ENCODE measurements around the gene CCNO. TPM values are rescaled to one million over a fixed set of nuclear protein-coding genes. Genes with fewer than 3 reads are reported as not detected.

The CCNO gene
- total and polyA plus RNA-seq, 10 of the 15 experiments (the other 5 are each of a cell fraction or from before 2014, with no cell fraction given) = 0.05 TPM; not detected in 9

- H3K27ac ChIP-seq (ENCODE audit: control insufficient read depth, insufficient read depth) = no peak overlapping the region
- no peak overlapping the region for H2AFZ ChIP-seq (ENCODE audit: control insufficient read depth, low read depth, low read length)
- no peaks in the 10 kb centered on the region for H3K79me2 ChIP-seq (ENCODE audit: control insufficient read depth, insufficient read depth, low read length)
- no TSS peak for BruUV-seq (replicated peaks)
- no peaks in the 10 kb centered on the region for H3K9me3 ChIP-seq (replicated peaks; ENCODE audit: control insufficient read depth, insufficient read depth, low read length)
- no peak for FAIRE-seq
- no peaks in the 10 kb centered on the region for H4K20me1 ChIP-seq (ENCODE audit: control insufficient read depth, insufficient read depth)
- no peaks in the 10 kb centered on the region for H3K4me1 ChIP-seq (ENCODE audit: control insufficient read depth, insufficient read depth, low read length)
- in situ Hi-C loops (cut with MboI) (no loop called here), intact Hi-C loops (cut with micrococcal nuclease; ENCODE audit: unreplicated experiment) (no loop called here)
- CTCF ChIA-PET = no interaction called here
- 100% methylated on average over 4 of the region's 4 CpGs for WGBS (ENCODE audit: insufficient coverage, insufficient replicate concordance, low lambda C conversion rate, missing lambda C conversion rate)
- H3K9ac ChIP-seq (ENCODE audit: control insufficient read depth, insufficient read depth, low read length) = no peak overlapping the region
- TF ChIP-seq IRF5 (IDR thresholded peaks at IDR 0.05; ENCODE audit: borderline replicate concordance) = no peak
- no peak for TF ChIP-seq RFX5 (IDR thresholded peaks at IDR 0.05; ENCODE audit: low read depth, low read length)
- no peak for TF ChIP-seq CREB1 (IDR thresholded peaks at IDR 0.05; ENCODE audit: low read depth)
- TF ChIP-seq SREBF1 (IDR thresholded peaks at IDR 0.05; ENCODE audit: low read length) = no peak
- TF ChIP-seq MTA2 (IDR thresholded peaks at IDR 0.05; ENCODE audit: low read depth) = no peak
- no peak for TF ChIP-seq TCF7 (IDR thresholded peaks at IDR 0.05; ENCODE audit: borderline replicate concordance)
- TF ChIP-seq ZNF592 (IDR thresholded peaks at IDR 0.05) = no peak
- DNase-seq (ENCODE audit: low read depth, low spot score) = no peak
- H3K36me3 ChIP-seq (ENCODE audit: control insufficient read depth in 2 of 2, insufficient read depth in 2 of 2, low read length in 1 of 2) = peaks cover 4 to 11% of the 10 kb centered on the region in 2 experiments
- no peak overlapping the region for H3K4me2 ChIP-seq (ENCODE audit: control insufficient read depth, insufficient read depth)
- ATAC-seq = no peak
- SMC1A ChIA-PET (ENCODE audit: uncharacterized antibody, unreplicated experiment) = no interaction called here
- H3K27me3 ChIP-seq (replicated peaks in 1 of 2; ENCODE audit: control insufficient read depth in 2 of 2, insufficient read depth in 2 of 2, low read length in 1 of 2) = no peaks in the 10 kb centered on the region
- POLR2A ChIA-PET = no interaction called here
- no peak overlapping the region for H3K4me3 ChIP-seq
- RAD21 ChIA-PET (ENCODE audit: unreplicated experiment) = no interaction called here
Measured at GRCh38 chr5:55278778-55279177, 45.4 kb upstream of the CCNO start.

All from GM12878 (cell line).